DOHH2 (cell line): ENCODE data around the gene EHD4.

Experiments used
- H3F3A ChIP-seq: fragments of 200-600 bp; sonication (generic), shearing (Covaris generic); 2 replicates; pipeline ENCODE4 v1.6.0; 2016; ENCODE audit warnings: antibody characterized with exemption, mild to moderate bottlenecking; ENCODE audit not compliant: control insufficient read depth, insufficient read depth
- H3K27ac ChIP-seq: fragments of 200-600 bp; sonication (generic); 2 replicates; pipeline ENCODE4 v1.5.1; 2014; ENCODE audit warnings: low read depth, mild to moderate bottlenecking, low read length, moderate library complexity
- H3K27me3 ChIP-seq: fragments of 200-600 bp; sonication (generic); 2 replicates; pipeline ENCODE4 v1.6.1; 2014; ENCODE audit warnings: mild to moderate bottlenecking, low read length, mixed read lengths; ENCODE audit not compliant: control insufficient read depth
- H3K36me3 ChIP-seq: fragments of 200-600 bp; sonication (generic); 2 replicates; pipeline ENCODE4 v1.6.1; 2014; ENCODE audit warnings: mild to moderate bottlenecking, low read length, moderate library complexity, mixed read lengths; ENCODE audit not compliant: control insufficient read depth
- H3K4me1 ChIP-seq: fragments of 200-600 bp; sonication (generic); 2 replicates; pipeline ENCODE4 v1.6.1; 2014; ENCODE audit warnings: mild to moderate bottlenecking, low read length, mixed read lengths; ENCODE audit not compliant: control insufficient read depth
- H3K4me2 ChIP-seq: fragments of 200-600 bp; sonication (generic); 2 replicates; pipeline ENCODE4 v1.6.0; 2014; ENCODE audit warnings: mild to moderate bottlenecking, low read length, moderate library complexity
- H3K4me3 ChIP-seq: fragments of 200-600 bp; sonication (generic); 2 replicates; pipeline ENCODE4 v1.5.1; 2014; ENCODE audit warnings: mild to moderate bottlenecking, low read length, mixed read lengths
- H3K79me2 ChIP-seq: fragments of 200-600 bp; sonication (generic); 2 replicates; pipeline ENCODE4 v1.6.1; 2014; ENCODE audit warnings: mild to moderate bottlenecking, low read length, mixed read lengths; ENCODE audit not compliant: control insufficient read depth
- H3K9me2 ChIP-seq: fragments of 200-600 bp; sonication (generic); replicated peaks from 2 replicates; pipeline ENCODE4 v1.6.1; 2014; ENCODE audit warnings: mild to moderate bottlenecking, low read length, mixed read lengths; ENCODE audit not compliant: control insufficient read depth
- H3K9me3 ChIP-seq: fragments of 200-600 bp; sonication (generic); 2 replicates; pipeline ENCODE4 v1.6.1; 2014; ENCODE audit warnings: antibody characterized with exemption, low read length, mixed read lengths; ENCODE audit not compliant: control insufficient read depth, insufficient read depth
- H4K20me1 ChIP-seq: fragments of 200-600 bp; sonication (generic); 2 replicates; pipeline ENCODE4 v1.6.0; 2014; ENCODE audit warnings: low read depth, mild to moderate bottlenecking, antibody characterized with exemption, low read length, moderate library complexity; ENCODE audit not compliant: control insufficient read depth, insufficient read depth
- EZH2phosphoT487 ChIP-seq: fragments of 200-600 bp; sonication (generic); IDR thresholded peaks from 2 replicates; pipeline ENCODE4 v1.6.1; 2017; ENCODE audit warnings: borderline replicate concordance, mild to moderate bottlenecking, antibody characterized with exemption, low read length, moderate library complexity, mixed read lengths
- TF ChIP-seq, protein P1 (sequence below): fragments of 200-600 bp; sonication (generic); IDR thresholded peaks from one replicate; pipeline ENCODE4 v1.5.1; 2014; ENCODE audit warnings: antibody characterized with exemption, mild to moderate bottlenecking, low read depth, low read length; ENCODE audit not compliant: poor library complexity, severe bottlenecking

EHD4 gene

DNA sequence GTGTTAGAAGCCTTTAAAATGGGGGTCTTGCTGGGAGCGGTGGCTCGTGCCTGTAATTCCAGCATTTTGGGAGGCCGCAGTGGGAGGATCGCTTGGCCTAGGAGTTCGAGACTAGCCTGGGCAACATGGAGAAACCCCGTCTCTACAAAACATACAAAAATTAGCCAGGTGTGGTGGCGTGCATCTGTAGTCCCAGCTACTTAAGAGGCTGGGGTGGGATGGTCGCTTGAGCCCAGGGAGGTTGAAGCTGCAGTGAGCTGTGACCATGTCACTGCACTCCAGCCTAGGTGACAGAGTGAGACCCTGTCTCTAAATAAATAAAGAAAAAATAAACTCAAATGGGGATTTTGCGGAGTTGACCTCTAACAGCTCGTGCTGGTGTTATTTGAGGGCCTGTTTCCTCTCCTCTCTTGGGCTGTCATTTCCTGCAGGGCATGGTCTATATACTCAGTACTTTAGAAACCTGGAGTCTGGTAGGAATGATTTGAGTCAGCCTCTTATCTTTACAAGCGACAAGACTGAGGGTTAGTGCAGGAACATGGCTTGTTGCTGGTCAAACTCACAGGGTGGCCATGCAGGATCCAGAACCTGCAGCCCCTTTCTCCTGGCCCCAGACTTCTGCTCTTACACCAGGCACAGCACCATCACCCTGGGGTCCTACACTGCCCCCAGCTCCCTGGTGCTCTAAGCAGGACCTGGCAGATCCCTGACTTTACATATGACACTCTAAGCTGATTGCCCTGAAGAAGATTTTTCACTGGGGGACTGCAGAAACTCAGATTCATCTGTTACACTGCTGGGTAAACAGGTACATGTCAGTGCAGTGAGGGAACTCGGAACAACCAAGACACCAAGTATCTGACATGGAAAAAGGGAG, 15.1 kb downstream of the EHD4 start:
- no peaks in the 10 kb centered on the region for H3K9me2 ChIP-seq
- no peak overlapping the region for H3K27ac ChIP-seq
- no peaks in the 10 kb centered on the region for H3F3A ChIP-seq
- TF ChIP-seq, protein P1, sequence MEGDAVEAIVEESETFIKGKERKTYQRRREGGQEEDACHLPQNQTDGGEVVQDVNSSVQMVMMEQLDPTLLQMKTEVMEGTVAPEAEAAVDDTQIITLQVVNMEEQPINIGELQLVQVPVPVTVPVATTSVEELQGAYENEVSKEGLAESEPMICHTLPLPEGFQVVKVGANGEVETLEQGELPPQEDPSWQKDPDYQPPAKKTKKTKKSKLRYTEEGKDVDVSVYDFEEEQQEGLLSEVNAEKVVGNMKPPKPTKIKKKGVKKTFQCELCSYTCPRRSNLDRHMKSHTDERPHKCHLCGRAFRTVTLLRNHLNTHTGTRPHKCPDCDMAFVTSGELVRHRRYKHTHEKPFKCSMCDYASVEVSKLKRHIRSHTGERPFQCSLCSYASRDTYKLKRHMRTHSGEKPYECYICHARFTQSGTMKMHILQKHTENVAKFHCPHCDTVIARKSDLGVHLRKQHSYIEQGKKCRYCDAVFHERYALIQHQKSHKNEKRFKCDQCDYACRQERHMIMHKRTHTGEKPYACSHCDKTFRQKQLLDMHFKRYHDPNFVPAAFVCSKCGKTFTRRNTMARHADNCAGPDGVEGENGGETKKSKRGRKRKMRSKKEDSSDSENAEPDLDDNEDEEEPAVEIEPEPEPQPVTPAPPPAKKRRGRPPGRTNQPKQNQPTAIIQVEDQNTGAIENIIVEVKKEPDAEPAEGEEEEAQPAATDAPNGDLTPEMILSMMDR: no peak
- no peak for TF ChIP-seq EZH2phosphoT487
- H3K4me3 ChIP-seq: no peak overlapping the region
- no peaks in the 10 kb centered on the region for H3K9me3 ChIP-seq
- H3K4me1 ChIP-seq: peaks cover 13% of the 10 kb centered on the region
- peak overlapping the region; percentile 23; the same call in 1 of the 2 replicates for H3K4me2 ChIP-seq
- H3K27me3 ChIP-seq: no peaks in the 10 kb centered on the region
- H3K36me3 ChIP-seq: peaks cover 7% of the 10 kb centered on the region
- H3K79me2 ChIP-seq: peaks cover 24% of the 10 kb centered on the region
- no peaks in the 10 kb centered on the region for H4K20me1 ChIP-seq

DNA sequence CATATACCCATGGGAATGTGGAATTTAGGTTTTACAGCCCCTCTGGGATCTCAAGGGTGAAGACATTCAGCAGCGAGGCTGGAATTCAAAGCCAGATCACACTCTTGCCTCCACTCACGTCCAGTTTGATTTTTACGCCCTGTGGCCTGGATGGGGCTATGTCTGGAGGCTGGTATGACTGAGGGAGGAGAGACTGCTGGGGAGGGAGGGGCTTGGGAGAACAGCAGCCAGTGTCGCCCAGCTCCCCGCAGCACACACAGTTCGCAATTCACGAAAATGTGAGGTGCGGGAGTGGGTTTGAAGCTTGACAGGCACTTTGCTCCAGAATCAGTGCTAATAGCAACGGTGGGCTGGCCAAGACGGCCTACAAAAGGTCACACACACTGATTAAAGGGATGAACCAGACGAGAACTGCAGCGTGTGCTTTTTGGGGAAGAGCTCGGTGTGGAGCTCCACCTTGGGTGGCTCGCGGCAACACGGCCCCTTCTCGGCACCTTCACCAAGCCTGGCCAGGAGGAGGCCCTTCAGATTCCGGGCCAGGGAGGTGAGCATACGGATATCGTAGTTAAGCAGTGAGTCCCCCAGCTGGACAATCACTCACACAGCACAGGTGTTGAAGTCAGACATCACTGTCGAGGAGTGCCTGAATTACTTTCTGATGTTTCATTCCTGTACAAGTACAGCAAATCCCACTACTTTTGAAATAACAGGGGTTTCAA, 16.4 kb downstream of the EHD4 start:
- no peak overlapping the region for H3K4me2 ChIP-seq
- H4K20me1 ChIP-seq: no peaks in the 10 kb centered on the region
- H3K4me3 ChIP-seq: no peak overlapping the region
- no peak overlapping the region for H3K27ac ChIP-seq
- H3K4me1 ChIP-seq: peaks cover 13% of the 10 kb centered on the region
- no peaks in the 10 kb centered on the region for H3F3A ChIP-seq
- H3K9me2 ChIP-seq: no peaks in the 10 kb centered on the region
- H3K9me3 ChIP-seq: no peaks in the 10 kb centered on the region
- peaks cover 12% of the 10 kb centered on the region for H3K36me3 ChIP-seq
- H3K79me2 ChIP-seq: peaks cover 17% of the 10 kb centered on the region
- TF ChIP-seq EZH2phosphoT487: no peak
- TF ChIP-seq, protein P1: no peak
- H3K27me3 ChIP-seq: no peaks in the 10 kb centered on the region

DNA sequence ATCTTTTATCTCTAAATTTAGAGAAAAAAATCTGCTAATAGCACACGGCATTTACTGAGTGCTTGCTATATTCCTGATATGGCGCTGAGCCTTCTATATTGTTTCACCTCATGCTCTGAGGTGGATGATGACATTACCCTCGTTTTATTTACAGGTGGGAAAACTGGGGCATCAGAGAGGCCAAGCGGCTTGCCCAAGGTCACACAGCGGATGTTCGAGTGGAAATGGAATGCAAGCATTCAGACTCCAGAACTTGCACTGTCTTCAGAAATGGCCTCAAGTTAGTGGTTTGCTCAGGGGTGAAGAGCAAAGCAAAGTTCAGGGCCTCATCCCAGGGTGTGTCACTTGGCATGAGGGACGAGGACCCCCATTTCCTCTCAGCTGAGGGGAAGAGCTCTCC, 17.3 kb downstream of the EHD4 start:
- H3K79me2 ChIP-seq: peaks cover 15% of the 10 kb centered on the region
- H3K4me1 ChIP-seq: peaks cover 13% of the 10 kb centered on the region
- H3K27ac ChIP-seq: no peak overlapping the region
- H3F3A ChIP-seq: no peaks in the 10 kb centered on the region
- H3K9me2 ChIP-seq: no peaks in the 10 kb centered on the region
- no peaks in the 10 kb centered on the region for H3K27me3 ChIP-seq
- peaks cover 14% of the 10 kb centered on the region for H3K36me3 ChIP-seq
- no peak overlapping the region for H3K4me3 ChIP-seq
- H4K20me1 ChIP-seq: no peaks in the 10 kb centered on the region
- H3K9me3 ChIP-seq: no peaks in the 10 kb centered on the region
- TF ChIP-seq EZH2phosphoT487: no peak
- TF ChIP-seq, protein P1: no peak
- no peak overlapping the region for H3K4me2 ChIP-seq
